HG02885 (cell line): ENCODE results near the gene DOCK8.
A peak's percentile ranks its signal among the peaks of the same experiment; 100 is the strongest.
"Not testable (repeated sequence)": the region's sequence is repeated elsewhere in the genome, so short reads cannot be mapped to it uniquely, and the experiment has no call there.

Source experiments
- ATAC-seq: cut with Tn5 transposase; IDR thresholded peaks from one replicate; pipeline ENCODE4 v1.9.1; 2021; ENCODE audit warnings: mild to moderate bottlenecking; ENCODE audit not compliant: unreplicated experiment, poor library complexity

Gene DOCK8

GRCh38 chr9:224582-225520 is 10.2 kb downstream of the DOCK8 start:
- ATAC-seq, result no peak

- no peak for ATAC-seq
These were observed 13.2 kb downstream of the DOCK8 start for GRCh38 chr9:227860-228259.

- ATAC-seq, result no peak
These were observed 14.4 kb downstream of the DOCK8 start for GRCh38 chr9:228929-229695.

GRCh38 chr9:231625-232024 is 17.0 kb downstream of the DOCK8 start:
- not testable (repeated sequence) for ATAC-seq

- not testable (repeated sequence) for ATAC-seq
These were observed 19.0 kb downstream of the DOCK8 start for GRCh38 chr9:233708-234107.

- ATAC-seq, result no peak
These were observed 22.6 kb downstream of the DOCK8 start for GRCh38 chr9:237141-237857.

GRCh38 chr9:237858-238345 is 23.2 kb downstream of the DOCK8 start:
- ATAC-seq, result no peak

- peak; percentile 48 for ATAC-seq
These were observed 27.9 kb downstream of the DOCK8 start for GRCh38 chr9:242461-243080.

- no peak for ATAC-seq
These were observed 33.8 kb downstream of the DOCK8 start for GRCh38 chr9:248278-248961.

GRCh38 chr9:249025-249424 is 34.4 kb downstream of the DOCK8 start:
- no peak for ATAC-seq

GRCh38 chr9:250039-250438 is 35.4 kb downstream of the DOCK8 start:
- no peak for ATAC-seq

GRCh38 chr9:250625-251024 is 36.0 kb downstream of the DOCK8 start:
- no peak for ATAC-seq

- no peak for ATAC-seq
These were observed 36.7 kb downstream of the DOCK8 start for GRCh38 chr9:251398-251797.

- ATAC-seq, result no peak
These were observed 38.9 kb downstream of the DOCK8 start for GRCh38 chr9:253539-253938.

GRCh38 chr9:254516-254915 is 39.9 kb downstream of the DOCK8 start:
- no peak for ATAC-seq

GRCh38 chr9:257957-258356 is 43.3 kb downstream of the DOCK8 start:
- ATAC-seq, result no peak

- no peak for ATAC-seq
These were observed 45.0 kb downstream of the DOCK8 start for GRCh38 chr9:259405-260404.

GRCh38 chr9:264231-264630 is 49.6 kb downstream of the DOCK8 start:
- no peak for ATAC-seq
